Activated CD4-positive, CD25-positive, alpha-beta regulatory T cell (primary cell): ENCODE data around the gene FRMD1.

Experiments used
- DNase-seq, 4 experiments: peaks; one replicate each; lab custom pipeline; 2025; lab: John Stamatoyannopoulos, UW

The FRMD1 gene

DNA sequence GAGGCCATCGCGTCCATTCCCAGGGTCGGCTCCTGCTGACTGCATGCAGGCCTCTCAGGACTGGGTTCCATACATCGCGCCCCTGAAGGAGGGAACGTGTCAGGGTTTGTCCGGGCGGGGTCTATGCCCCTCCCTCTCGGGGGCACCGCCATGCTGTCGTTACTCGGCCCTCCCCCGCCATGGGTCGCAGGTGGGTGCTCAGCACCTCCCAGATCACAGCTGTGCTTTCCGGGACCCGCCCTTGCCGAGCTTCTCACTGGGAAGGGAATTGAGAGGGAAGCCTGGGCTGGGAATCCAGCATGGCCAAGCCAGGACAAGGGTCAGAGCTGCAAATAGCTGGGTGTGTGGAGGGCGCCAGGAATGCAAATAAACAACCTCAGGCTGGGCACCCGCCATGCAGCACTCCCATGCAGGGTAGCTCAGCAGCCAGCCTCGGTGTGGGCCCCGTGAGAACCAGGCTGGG lies at the start of gene FRMD1:
FRMD1 (minus strand) TSS at position 270 of the 463 bp plus-strand sequence; CDS start at position 152, 118 bp downstream.
- DNase-seq: no peak

- no peak for DNase-seq
Observed at GRCh38 chr6:168128006-168128630, 49.1 kb upstream of the FRMD1 start.

DNA sequence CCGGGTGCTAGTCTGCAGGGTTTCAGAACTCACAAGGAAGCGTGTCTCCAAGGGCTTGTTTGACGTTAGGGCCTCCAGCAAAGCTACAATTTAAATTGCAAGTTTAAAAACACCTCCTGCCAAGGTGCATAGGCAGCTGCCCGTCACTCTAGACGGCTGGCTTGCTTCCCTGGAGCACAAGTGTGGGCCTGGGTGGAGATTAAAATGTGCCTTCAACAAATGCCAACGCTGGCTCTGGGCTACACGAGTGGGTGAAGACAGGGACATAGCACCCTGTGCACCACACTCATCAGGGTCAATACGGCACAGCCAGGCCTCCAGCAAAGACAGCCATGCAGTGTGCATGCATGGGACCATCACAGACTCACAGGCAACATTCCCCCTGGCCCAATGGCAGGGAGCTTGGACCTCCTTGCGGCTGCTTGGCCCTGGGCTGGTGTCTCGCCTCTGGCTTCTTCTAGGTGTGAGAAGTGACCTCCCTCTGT lies 48.4 kb upstream of the FRMD1 start:
- no peak for DNase-seq

DNA sequence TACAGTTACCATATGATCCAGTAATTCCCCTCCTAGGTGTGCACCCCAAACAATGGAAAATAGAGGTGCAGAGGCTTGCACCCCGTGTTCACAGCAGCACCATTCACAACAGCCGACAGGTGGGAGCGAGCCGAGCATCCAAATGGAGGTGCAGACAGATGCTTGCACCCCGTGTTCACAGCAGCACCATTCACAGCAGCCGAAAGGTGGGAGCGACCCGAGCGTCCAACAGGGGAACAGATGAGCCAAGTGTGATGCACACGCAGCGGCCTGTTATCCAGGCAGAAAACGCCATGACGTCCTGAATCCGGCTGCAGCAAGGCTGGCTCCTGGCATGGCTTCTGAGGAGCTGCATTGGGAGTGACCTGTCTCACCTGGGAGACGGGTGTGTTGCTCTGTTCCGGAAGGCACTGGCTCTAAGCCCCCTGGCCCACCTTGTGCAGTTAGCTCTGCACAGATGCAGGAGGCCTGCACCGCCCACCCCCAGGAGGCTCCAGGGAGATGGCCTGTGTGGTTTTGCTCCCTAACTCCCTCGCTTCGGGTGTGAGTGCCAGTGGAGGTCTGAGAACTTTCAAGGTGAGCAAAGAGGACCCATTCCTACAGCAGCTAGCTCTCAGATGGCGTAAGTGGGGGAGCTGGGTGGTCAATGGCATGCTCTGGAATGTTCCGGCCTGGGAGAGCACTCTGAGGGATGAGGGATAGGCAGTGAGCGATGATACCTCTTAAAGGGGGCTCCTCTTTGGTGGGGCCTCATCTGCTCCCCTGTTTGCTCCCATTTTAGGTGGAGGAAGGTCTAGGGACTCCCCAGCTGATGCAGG lies 47.8 kb upstream of the FRMD1 start:
- no peak for DNase-seq

GRCh38 chr6:168125429-168126001 lies 46.5 kb upstream of the FRMD1 start:
- no peak for DNase-seq

GRCh38 chr6:168124921-168125320 lies 45.9 kb upstream of the FRMD1 start:
- no peak for DNase-seq

DNA sequence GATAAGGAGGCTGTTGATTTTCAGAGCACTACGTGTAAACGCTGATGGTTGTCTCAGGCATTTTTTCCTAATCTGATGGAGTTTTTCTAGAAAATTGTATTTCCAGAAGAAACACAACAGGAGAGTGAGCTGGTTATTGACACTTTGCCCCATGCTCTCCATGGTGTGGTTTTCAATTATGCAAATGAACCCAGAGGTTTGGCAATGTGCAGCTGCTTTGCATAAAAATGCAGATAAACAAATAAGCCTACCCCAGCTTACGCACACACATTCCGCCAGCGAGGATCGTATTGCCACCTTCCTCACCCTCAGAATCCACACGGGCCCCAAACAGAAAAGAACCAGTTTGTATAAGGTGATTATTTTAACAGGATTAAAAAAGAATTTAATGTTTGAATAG lies 45.1 kb upstream of the FRMD1 start:
- no peak for DNase-seq

DNA sequence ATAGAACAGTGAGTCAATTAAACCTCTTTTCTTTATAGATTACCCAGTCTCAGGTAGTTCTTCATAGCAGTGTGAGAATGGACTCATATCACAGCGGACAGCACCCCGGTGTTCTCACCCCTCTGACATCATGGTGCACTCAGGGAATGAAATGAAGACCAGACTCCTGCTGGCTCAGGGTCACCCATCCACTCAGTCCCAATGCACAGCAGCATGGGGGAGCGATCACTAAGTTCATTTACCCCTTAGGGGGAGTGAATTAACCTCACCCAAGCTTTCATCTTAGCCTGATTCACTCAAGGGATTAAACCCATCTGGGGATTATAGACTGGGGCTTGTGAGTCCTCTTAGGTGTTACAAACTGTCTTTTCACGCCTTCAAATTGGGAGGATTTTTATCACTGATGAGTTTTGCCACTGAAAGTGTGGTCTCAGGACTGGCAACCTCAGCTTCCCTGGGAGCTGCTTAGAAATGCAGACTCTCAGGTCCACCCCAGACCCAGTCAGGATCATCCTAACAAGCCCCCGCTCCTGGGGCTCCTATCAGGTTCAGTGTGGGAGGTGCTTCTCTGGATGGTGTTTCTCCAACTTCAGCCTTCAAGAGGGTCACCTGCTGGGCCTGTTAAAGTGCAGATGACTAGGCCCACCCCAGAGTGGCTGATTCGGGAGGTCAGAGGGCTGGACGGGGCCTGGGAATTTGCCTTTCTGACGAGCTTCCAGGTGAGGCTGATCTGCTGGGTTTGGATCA lies 44.3 kb upstream of the FRMD1 start:
- no peak for DNase-seq

DNA sequence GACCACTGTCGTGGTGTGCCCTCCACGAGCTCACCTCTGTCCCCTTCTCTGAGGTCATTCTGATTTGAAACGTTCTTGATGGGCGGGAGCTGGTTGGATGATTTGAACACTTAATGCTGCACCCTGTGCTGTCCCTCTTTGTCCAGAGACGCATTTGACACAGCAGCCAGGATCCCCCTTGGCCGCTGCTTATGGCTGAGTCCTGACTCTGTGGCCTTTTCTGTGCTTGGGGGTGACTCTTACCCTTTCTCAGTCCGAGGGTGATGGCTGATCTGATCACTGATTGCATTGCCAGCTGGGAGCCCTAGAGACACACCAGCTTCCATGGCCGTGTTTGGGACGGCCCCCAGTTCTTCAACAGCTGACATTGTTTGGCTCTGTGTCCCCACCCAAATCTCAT lies 43.5 kb upstream of the FRMD1 start:
- DNase-seq: no peak

DNA sequence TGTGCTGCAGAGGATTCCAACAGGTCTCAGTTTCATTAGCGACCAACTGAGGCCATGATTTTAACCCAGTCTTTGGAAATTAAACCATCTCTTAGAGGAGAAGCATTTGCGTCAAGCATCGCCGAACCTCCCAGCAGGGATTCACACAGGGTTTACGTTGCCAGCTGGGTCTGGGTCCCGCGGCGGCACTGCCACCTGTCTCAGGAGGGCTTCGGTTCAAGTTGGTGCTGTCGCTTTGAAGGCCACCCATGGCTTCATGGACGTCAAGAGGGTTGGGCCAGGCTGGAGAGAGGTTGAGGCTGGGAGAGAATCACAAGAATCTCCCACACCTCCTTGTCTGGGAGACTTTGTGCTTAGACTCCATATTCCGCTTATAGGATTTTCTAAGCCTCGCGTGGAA lies 43.0 kb upstream of the FRMD1 start:
- no peak for DNase-seq

- DNase-seq: no peak
Observed at GRCh38 chr6:168121303-168121665, 42.3 kb upstream of the FRMD1 start.

GRCh38 chr6:168120390-168121302 lies 41.6 kb upstream of the FRMD1 start:
- no peak for DNase-seq

GRCh38 chr6:168119539-168119938 lies 40.5 kb upstream of the FRMD1 start:
- no peak for DNase-seq

DNA sequence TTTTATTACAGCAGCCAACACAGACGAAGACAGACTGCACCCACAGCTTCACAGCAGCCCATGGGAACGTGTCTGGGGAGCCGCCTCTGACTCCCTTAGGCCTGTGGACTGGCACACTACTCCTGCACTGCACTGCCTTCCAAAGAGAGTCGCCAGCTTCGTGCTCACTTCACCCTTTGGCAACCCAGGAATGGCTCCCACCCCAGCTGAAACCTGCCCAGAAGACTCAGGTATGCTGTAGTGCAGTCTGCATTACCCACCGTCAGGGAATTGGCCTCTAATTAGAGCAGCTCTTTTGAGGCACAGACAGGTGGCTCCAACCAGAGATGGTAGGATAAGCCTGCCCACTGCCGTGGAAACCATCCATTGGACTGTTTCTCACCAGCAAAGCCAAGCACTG lies 39.9 kb upstream of the FRMD1 start:
- DNase-seq: no peak

DNA sequence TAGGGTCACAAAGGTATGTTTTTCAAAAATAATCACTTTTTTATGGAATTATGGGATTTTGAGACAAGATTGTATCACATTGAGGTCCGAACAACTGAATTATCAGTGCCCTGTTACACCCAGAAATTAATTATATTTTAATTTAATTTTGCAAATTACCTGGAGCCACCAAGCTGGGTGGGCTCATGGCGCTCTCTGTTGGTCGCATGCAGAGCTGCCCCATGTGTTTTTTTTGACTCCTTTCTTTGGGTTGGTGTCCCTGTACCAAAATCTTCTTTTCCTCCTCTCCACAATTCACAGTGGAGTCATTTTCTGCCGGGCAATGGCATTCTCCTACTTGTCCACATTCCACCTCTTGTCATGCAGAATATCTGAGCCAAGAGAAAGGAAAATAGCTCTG lies 38.9 kb upstream of the FRMD1 start:
- DNase-seq: no peak

GRCh38 chr6:168116975-168117899 lies 38.2 kb upstream of the FRMD1 start:
- DNase-seq: no peak

DNA sequence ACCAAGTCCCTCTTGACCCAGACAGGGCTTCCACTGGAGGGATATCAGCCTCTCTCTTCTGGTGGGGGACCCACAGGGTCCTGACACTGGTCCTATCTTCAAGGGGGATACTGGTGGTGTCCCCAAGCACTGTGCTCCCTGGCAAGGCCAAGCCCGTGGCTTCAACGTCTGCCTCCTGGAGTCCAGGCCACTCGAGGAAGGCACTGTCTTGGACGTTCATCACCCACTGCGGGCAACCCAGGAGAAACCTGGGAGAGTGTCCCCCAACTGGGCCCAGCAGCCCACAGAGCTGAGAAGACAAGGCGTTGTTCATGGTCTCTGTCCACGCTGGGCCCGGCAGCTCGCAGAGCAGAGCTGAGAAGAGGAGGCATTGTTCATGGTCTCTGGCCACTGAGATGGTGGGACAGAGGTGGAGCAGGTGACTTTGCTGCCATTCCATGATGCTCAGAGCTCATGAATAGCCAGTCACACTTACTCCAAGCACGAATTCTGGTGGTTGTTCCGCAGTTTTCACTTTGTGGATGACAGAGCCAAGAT lies 37.5 kb upstream of the FRMD1 start:
- no peak for DNase-seq

GRCh38 chr6:168115748-168116437 lies 36.9 kb upstream of the FRMD1 start:
- DNase-seq: no peak

DNA sequence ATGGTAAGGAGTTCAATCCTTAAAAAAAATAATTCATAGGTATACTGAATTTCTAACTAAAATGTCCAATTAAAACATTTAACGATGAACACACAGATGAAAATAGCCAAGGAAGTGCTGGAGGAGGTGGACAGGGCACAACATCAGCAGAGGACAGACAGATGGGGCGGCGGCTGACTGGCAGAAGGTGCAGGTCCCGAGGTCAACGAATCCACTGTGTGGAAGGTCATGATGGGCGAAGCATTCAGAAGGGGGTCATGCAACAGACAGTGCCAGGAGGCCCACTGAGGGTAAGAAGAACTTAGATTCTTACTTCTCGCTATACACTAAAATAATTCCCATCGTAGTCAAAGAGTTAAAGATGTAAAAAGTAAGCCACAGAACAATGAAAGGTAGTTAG lies 34.2 kb upstream of the FRMD1 start:
- DNase-seq: no peak
